T-cell (primary cell): Measurements from ENCODE around the gene NIPSNAP2. TPM values are rescaled to one million over a fixed set of nuclear protein-coding genes. Genes with fewer than 3 reads are reported as not detected.

Experiments
- ATAC-seq, 4 experiments: fragments of 200-7000 bp in 3 of 4; fragments of 150-1000 bp in 1 of 4; cut with Tn5 transposase; replicated peaks in 1 of 4; 1 replicate in 3 of 4; 2 replicates in 1 of 4; pipeline ENCODE4 v1.10.0; 2021; ENCODE audit warnings: moderate library complexity in 3 of 4, mild to moderate bottlenecking in 2 of 4, moderate number of reproducible peaks in 1 of 4
- CTCF ChIA-PET, 2 donors: fragments of 300-600 bp; sonication (Branson Sonifier 250); formaldehyde crosslinking; loops; one replicate each; lab custom pipeline; 2022; ENCODE audit warnings: antibody characterized with exemption in 2 of 2; lab: Charles Lee
- POLR2A ChIA-PET, 2 donors: fragments of 300-600 bp; sonication (Branson Sonifier 250); formaldehyde crosslinking; loops; one replicate each; lab custom pipeline; 2022; ENCODE audit warnings: antibody characterized with exemption in 2 of 2; lab: Charles Lee
- DNase-seq, 35 experiments: peaks; one replicate each; pipeline versions ENCODE4 v3.0.0 to v3.0.0-alpha.2; 2013 to 2023
- H3K27ac ChIP-seq: one replicate; pipeline ENCODE4 v1.5.1; 2013; ENCODE audit warnings: low read length
- H3K27me3 ChIP-seq, 2 experiments: replicated peaks in 1 of 2; 1 replicate in 1 of 2; 2 replicates in 1 of 2; pipeline versions ENCODE4 v1.6.1 to v1.7.0; 2013; ENCODE audit warnings: low read length in 1 of 2, mixed read lengths in 1 of 2; ENCODE audit not compliant: control insufficient read depth in 2 of 2, insufficient read depth in 2 of 2; ENCODE audit errors: extremely low read depth in 1 of 2
- H3K36me3 ChIP-seq, 2 donors: 1 replicate in 1 of 2; 2 replicates in 1 of 2; pipeline versions ENCODE4 v1.6.1 to v1.7.0; 2013; ENCODE audit warnings: low read length in 1 of 2; ENCODE audit not compliant: control insufficient read depth in 2 of 2, insufficient read depth in 1 of 2; ENCODE audit errors: extremely low read depth in 1 of 2
- H3K4me1 ChIP-seq, 2 experiments: 1 replicate in 1 of 2; 2 replicates in 1 of 2; pipeline versions ENCODE4 v1.6.1 to v1.7.0; 2013; ENCODE audit warnings: low read length in 2 of 2, mixed read lengths in 1 of 2; ENCODE audit not compliant: insufficient read depth in 2 of 2, control insufficient read depth in 1 of 2; ENCODE audit errors: extremely low read depth in 1 of 2
- H3K4me3 ChIP-seq, 2 donors: 1 replicate in 1 of 2; 2 replicates in 1 of 2; pipeline versions ENCODE4 v1.5.1 to v1.7.0; 2013; ENCODE audit warnings: mild to moderate bottlenecking in 2 of 2, low read length in 1 of 2, moderate library complexity in 1 of 2; ENCODE audit not compliant: control insufficient read depth in 1 of 2; ENCODE audit errors: extremely low read depth in 1 of 2
- H3K9me3 ChIP-seq: 2 replicates; pipeline ENCODE4 v1.7.0; 2013
- H3K27ac Mint-ChIP-seq, 2 donors: one replicate each; pipeline ENCODE4 v1.8.0; 2020 to 2021; ENCODE audit warnings: mild to moderate bottlenecking in 2 of 2, mixed read lengths in 2 of 2
- H3K27me3 Mint-ChIP-seq, 2 donors: one replicate each; pipeline ENCODE4 v1.8.0; 2021 to 2022; ENCODE audit warnings: mixed read lengths in 2 of 2
- H3K36me3 Mint-ChIP-seq: one replicate; pipeline ENCODE4 v1.8.0; 2021; ENCODE audit warnings: mixed read lengths
- H3K4me1 Mint-ChIP-seq, 3 donors: one replicate each; pipeline ENCODE4 v1.8.0; 2020 to 2022; ENCODE audit warnings: mixed read lengths in 3 of 3, mild to moderate bottlenecking in 1 of 3
- H3K4me3 Mint-ChIP-seq, 3 donors: one replicate each; pipeline ENCODE4 v1.8.0; 2020 to 2022; ENCODE audit warnings: mild to moderate bottlenecking in 3 of 3, mixed read lengths in 3 of 3, moderate library complexity in 3 of 3
- H3K9me3 Mint-ChIP-seq, 3 donors: one replicate each; pipeline ENCODE4 v1.8.0; 2020 to 2022; ENCODE audit warnings: mixed read lengths in 3 of 3
- WGBS: methylation state at CpG from one replicate; pipeline ENCODE4 v1.1.5; 2013; ENCODE audit warnings: missing lambda C conversion rate; ENCODE audit not compliant: insufficient coverage; 5-methylcytosine and 5-hydroxymethylcytosine counted together
- total RNA-seq, 35 experiments: library from RNA in 6 of 35; stranded (reverse) in 6 of 35; fragments of 120-200 nt in 1 of 35; gene quantifications; one replicate each; pipeline versions ENCODE4 v1.2.1 to v1.2.4 and lab custom pipeline; 2013 to 2026

NIPSNAP2 gene
- total RNA-seq (10 to 100 TPM; 24.1 to 38.6 (median 28.4) TPM), total RNA-seq (lab: John Stamatoyannopoulos, UW) (9.9 to 63.6 (median 33.0) reads per million in 29 experiments)
- 32.2 TPM for total RNA-seq (2013)

DNA sequence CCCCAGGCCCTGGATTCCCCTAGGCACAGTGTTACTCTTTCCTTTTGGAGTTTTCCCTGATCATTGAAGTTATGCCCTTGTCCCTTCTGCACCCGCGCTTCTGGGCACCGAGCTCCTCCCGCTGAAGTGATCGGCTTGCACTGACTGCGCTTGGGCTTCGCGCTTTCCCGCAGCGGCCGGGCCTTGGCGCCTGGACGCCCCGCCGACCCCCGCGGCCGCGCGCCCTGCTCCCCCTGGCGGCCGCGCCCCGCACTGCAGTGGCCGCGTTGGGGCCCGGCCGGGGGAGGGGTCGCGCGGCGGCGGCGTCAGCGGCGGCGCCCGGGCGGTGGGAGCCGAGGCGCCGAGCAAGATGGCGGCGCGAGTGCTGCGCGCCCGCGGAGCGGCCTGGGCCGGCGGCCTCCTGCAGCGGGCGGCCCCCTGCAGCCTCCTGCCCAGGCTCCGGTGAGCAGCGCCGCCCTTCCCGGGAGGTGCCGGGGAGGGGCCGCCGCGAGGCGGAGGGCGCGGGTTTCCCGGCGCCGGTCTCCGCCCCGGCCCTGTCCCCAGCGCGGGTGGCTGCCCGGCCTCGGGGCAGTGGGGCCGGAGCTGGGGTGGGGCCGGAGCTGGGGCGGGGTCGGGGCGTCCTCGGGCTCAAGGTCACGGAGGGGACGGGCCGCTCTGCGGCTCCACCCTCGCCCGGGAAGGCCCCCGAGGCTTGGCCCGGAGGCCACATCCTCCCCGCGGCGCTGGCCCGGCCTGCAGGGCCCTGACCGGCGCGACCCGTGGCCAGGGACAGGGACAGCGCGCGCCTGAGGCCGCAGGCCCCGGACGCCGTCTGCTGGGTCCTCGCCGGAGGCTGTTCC is at the start of gene NIPSNAP2:
NIPSNAP2 (plus strand) TSS at position 325 of the 839 bp plus-strand sequence; CDS start at position 350, 25 bp downstream.
- no peaks in the 10 kb centered on the region for H3K9me3 ChIP-seq
- ATAC-seq = peak; percentile 85 to 93 (median 88)
- H3K27ac ChIP-seq = peak within 1 kb of the TSS; percentile 81
- DNase-seq = peak; percentile 4 to 84 (median 47)
- H3K4me1 ChIP-seq = peaks cover 2 to 31% of the 10 kb centered on the region in 2 experiments
- Mint-ChIP-seq H3K36me3 (peaks cover 7% of the 10 kb centered on the region), H3K27ac (peak within 1 kb of the TSS; percentile 88 to 92), H3K4me3 (peak within 1 kb of the TSS; percentile 74 to 85 (median 84)), H3K27me3 (no peaks in the 10 kb centered on the region), H3K4me1 (peaks cover 41 to 46% (median 42%) of the 10 kb centered on the region in 3 donors), H3K9me3 (no peaks in the 10 kb centered on the region)
- no peaks in the 10 kb centered on the region for H3K27me3 ChIP-seq
- H3K4me3 ChIP-seq = peak within 1 kb of the TSS; percentile 46 to 82
- under 1% methylated on average over 102 of the region's 105 CpGs for WGBS
- ChIA-PET POLR2A (interaction anchor here (0.6 to 0.7 kb wide), 2 partner anchors 8 to 67 kb away, joined by 4 to 6 read pairs; no protein-coding TSS in a partner anchor), CTCF (interaction anchor here (0.5 to 1.2 kb wide), 11 partner anchors 9 to 565 kb away, joined by 3 to 5 read pairs (median 3); partner anchors contain the start of genes CCT6A (in 1 of the 2) and PSPH (in 1 of the 2))
- peaks cover 0 to 2% of the 10 kb centered on the region in 2 donors for H3K36me3 ChIP-seq

- Mint-ChIP-seq H3K4me1 (no peaks in the 10 kb centered on the region), H3K4me3 (no peak overlapping the region), H3K9me3 (no peaks in the 10 kb centered on the region), H3K36me3 (peaks cover 44% of the 10 kb centered on the region), H3K27me3 (no peaks in the 10 kb centered on the region), H3K27ac (no peak overlapping the region)
- POLR2A ChIA-PET = interaction anchor here in 1 of 2 donors (0.7 kb wide), 1 partner anchor 17 kb away, joined by 3 read pairs; no protein-coding TSS in a partner anchor
- Histone ChIP-seq H3K36me3 (peaks cover 0 to 2% of the 10 kb centered on the region in 2 donors), H3K9me3 (no peaks in the 10 kb centered on the region), H3K27me3 (no peaks in the 10 kb centered on the region), H3K4me3 (no peak overlapping the region), H3K27ac (no peak overlapping the region), H3K4me1 (no peaks in the 10 kb centered on the region)
- no peak for DNase-seq
- no CpG with 5 or more reads among the region's 1 CpG for WGBS
- CTCF ChIA-PET = interaction anchor here in 1 of 2 donors (1.0 kb wide), 1 partner anchor 11 kb away, joined by 4 read pairs; no protein-coding TSS in a partner anchor
- no peak for ATAC-seq
These were observed 46.6 kb upstream of the NIPSNAP2 start for GRCh38 chr7:55917771-55918170.

DNA sequence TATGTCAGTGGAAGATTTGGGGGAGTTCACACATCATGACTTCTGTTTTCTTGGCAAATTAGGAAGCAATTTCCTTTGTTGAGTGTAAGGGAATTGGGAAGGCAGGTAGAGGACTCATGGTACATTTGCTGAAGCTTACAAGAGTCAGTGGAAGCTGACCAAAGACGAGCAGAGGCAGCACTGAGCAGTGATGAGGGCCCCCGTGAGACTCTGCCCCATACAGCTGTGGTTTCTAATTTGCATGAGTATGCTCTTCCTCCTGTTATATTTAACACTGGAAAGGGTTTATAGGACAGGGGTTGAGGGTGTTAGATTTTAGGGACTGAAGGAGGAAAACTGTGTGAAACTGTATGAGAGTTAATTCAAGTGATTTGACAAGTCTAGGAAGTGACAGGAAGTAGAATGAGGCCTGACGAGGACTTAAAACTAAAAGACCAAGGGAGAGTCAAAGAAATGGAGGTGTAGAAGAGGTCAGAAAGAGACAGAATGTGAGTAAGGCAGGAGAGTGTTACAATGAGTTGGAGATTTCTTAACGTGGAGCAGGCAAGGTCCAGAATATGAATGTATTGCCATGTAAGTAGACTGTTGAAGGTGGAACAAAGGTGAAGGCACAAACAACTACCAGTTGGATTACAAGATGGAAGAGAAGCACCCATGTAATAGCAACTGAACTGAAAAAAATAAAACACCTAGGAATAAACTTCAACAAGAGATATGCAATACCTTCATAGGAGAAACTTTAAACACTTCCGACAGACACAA is 36.2 kb upstream of the NIPSNAP2 start:
- Mint-ChIP-seq H3K4me3 (no peak overlapping the region), H3K9me3 (peaks cover 0 to 3% (median 3%) of the 10 kb centered on the region in 3 donors), H3K4me1 (no peaks in the 10 kb centered on the region), H3K36me3 (peaks cover 36% of the 10 kb centered on the region), H3K27ac (no peak overlapping the region), H3K27me3 (no peaks in the 10 kb centered on the region)
- whole genome bisulfite sequencing = 80% methylated on average over 3 of the region's 5 CpGs
- no peaks in the 10 kb centered on the region for H3K4me1 ChIP-seq
- H3K27me3 ChIP-seq = no peaks in the 10 kb centered on the region
- no peak for ATAC-seq
- no peak for DNase-seq
- POLR2A ChIA-PET = no interaction called here
- no peak overlapping the region for H3K4me3 ChIP-seq
- H3K27ac ChIP-seq = no peak overlapping the region
- CTCF ChIA-PET = no interaction called here
- no peaks in the 10 kb centered on the region for H3K9me3 ChIP-seq
- peaks cover 0 to 4% of the 10 kb centered on the region in 2 donors for H3K36me3 ChIP-seq

DNA sequence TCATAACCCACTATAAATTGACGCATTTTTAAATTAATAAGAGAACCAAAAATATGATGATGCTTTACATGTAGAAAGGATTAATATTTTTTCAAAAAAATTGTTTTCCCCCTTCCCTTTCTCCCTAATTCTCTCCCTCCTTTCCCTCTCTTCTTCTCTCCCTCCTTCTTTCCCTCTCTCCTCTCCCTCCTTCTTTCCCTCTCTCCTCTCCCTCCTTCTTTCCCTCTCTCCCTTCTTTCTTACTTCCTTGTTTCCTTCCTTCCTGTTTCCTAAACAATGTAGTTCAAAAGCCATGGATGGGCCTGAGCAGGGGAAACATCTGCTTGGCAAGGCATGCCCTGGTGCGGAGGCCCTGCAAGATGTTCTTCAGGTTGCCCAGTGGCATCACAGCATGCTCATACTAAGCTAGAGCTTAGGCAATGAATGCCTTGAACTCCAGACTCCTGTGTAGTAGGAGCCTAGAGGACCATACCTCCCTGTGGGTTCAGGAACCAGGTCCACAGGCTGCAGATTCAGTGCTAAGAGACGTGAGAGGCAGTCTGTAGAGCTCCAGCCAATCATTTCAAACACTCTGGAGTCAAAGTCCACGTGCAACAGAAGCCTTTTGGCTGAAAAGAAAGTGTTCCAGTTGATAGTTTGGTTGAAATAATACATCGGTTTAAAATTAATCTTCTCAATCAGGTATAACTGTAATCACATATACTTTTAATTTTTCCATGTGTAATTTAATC is 32.8 kb upstream of the NIPSNAP2 start:
- Histone ChIP-seq H3K27ac (no peak overlapping the region), H3K36me3 (peaks cover 0 to 2% of the 10 kb centered on the region in 2 donors), H3K4me1 (no peaks in the 10 kb centered on the region), H3K27me3 (no peaks in the 10 kb centered on the region), H3K4me3 (no peak overlapping the region), H3K9me3 (peaks cover under 1% of the 10 kb centered on the region)
- Mint-ChIP-seq H3K27me3 (no peaks in the 10 kb centered on the region), H3K4me3 (no peak overlapping the region), H3K27ac (no peak overlapping the region), H3K9me3 (peaks cover 5 to 8% (median 7%) of the 10 kb centered on the region in 3 donors), H3K4me1 (no peaks in the 10 kb centered on the region), H3K36me3 (peaks cover 26% of the 10 kb centered on the region)
- DNase-seq (no peak), ATAC-seq (no peak)
- POLR2A ChIA-PET = no interaction called here
- CTCF ChIA-PET = interaction anchor here in 1 of 2 donors (0.6 kb wide), 1 partner anchor 27 kb away, joined by 3 read pairs; no protein-coding TSS in a partner anchor
- WGBS = 100% methylated on average over 1 of the region's 5 CpGs

GRCh38 chr7:55939514-55940123 is 24.8 kb upstream of the NIPSNAP2 start:
- Mint-ChIP-seq H3K9me3 (peaks cover 24 to 38% (median 31%) of the 10 kb centered on the region in 3 donors), H3K36me3 (peaks cover 26% of the 10 kb centered on the region), H3K4me3 (no peak overlapping the region), H3K27ac (no peak overlapping the region), H3K4me1 (no peaks in the 10 kb centered on the region), H3K27me3 (no peaks in the 10 kb centered on the region)
- ChIA-PET CTCF (no interaction called here), POLR2A (no interaction called here)
- ATAC-seq (no peak), DNase-seq (no peak)
- Histone ChIP-seq H3K4me3 (no peak overlapping the region), H3K27ac (no peak overlapping the region), H3K36me3 (no peaks in the 10 kb centered on the region), H3K4me1 (no peaks in the 10 kb centered on the region), H3K27me3 (no peaks in the 10 kb centered on the region), H3K9me3 (peaks cover 11% of the 10 kb centered on the region)
- WGBS = no CpG with 5 or more reads among the region's 7 CpGs
